ENCODE measurements around the gene MCF2L. TPM values are rescaled to one million over a fixed set of nuclear protein-coding genes. Genes with fewer than 3 reads are reported as not detected.

Gene MCF2L
- total RNA-seq, 2 experiments from 2014 or later: 2.8 to 16.4 TPM

GRCh38 chr13:112984501-112984900, 15.5 kb downstream of the MCF2L start:
- Histone ChIP-seq H3K36me3 (ENCODE audit: insufficient read depth, low read length) (no peaks in the 10 kb centered on the region), H2AFZ (ENCODE audit: low read length) (no peak overlapping the region), H4K20me1 (ENCODE audit: insufficient read depth, low read length) (no peaks in the 10 kb centered on the region), H3K79me2 (ENCODE audit: insufficient read depth, low read depth, low read length) (no peaks in the 10 kb centered on the region), H3K9me3 (ENCODE audit: low read length) (no peaks in the 10 kb centered on the region), H3K27ac (ENCODE audit: low read depth, low read length, poor library complexity, severe bottlenecking) (no peak overlapping the region), H3K4me3 (ENCODE audit: low read depth, low read length, poor library complexity, severe bottlenecking) (no peak overlapping the region), H3K9me2 (ENCODE audit: insufficient read depth, low read length) (no peaks in the 10 kb centered on the region), H3K4me1 (ENCODE audit: insufficient read depth, low read length, poor library complexity, severe bottlenecking) (no peaks in the 10 kb centered on the region), H3K4me2 (ENCODE audit: low read length) (no peak overlapping the region)
- CTCF ChIA-PET (ENCODE audit: unreplicated experiment): no interaction called here
- BruUV-seq (replicated peaks): no TSS peak
- no peak for TF ChIP-seq CTCF (conservative IDR thresholded peaks at IDR 0.05; ENCODE audit: low read length)
- TF ChIP-seq EZH2phosphoT487 (IDR thresholded peaks at IDR 0.05; ENCODE audit: borderline replicate concordance, low read depth, low read length): no peak
- intact Hi-C loops (cut with micrococcal nuclease; ENCODE audit: unreplicated experiment): no loop called here
- POLR2A ChIA-PET: interaction anchor here (1.0 kb wide), 1 partner anchor 10 kb away, joined by 3 read pairs; no protein-coding TSS in a partner anchor
- no peak for DNase-seq (ENCODE audit: low spot score)

- Histone ChIP-seq H3K9me3 (ENCODE audit: low read length) (no peaks in the 10 kb centered on the region), H4K20me1 (ENCODE audit: insufficient read depth, low read length) (no peaks in the 10 kb centered on the region), H3K4me2 (ENCODE audit: low read length) (no peak overlapping the region), H3K9me2 (ENCODE audit: insufficient read depth, low read length) (no peaks in the 10 kb centered on the region), H3K79me2 (ENCODE audit: insufficient read depth, low read depth, low read length) (no peaks in the 10 kb centered on the region), H3K36me3 (ENCODE audit: insufficient read depth, low read length) (no peaks in the 10 kb centered on the region), H2AFZ (ENCODE audit: low read length) (no peak overlapping the region), H3K4me3 (ENCODE audit: low read depth, low read length, poor library complexity, severe bottlenecking) (no peak overlapping the region), H3K4me1 (ENCODE audit: insufficient read depth, low read length, poor library complexity, severe bottlenecking) (no peaks in the 10 kb centered on the region), H3K27ac (ENCODE audit: low read depth, low read length, poor library complexity, severe bottlenecking) (no peak overlapping the region)
- TF ChIP-seq EZH2phosphoT487 (IDR thresholded peaks at IDR 0.05; ENCODE audit: borderline replicate concordance, low read depth, low read length) (no peak), CTCF (conservative IDR thresholded peaks at IDR 0.05; ENCODE audit: low read length) (no peak)
- no peak for DNase-seq (ENCODE audit: low spot score)
- intact Hi-C loops (cut with micrococcal nuclease; ENCODE audit: unreplicated experiment): no loop called here
- ChIA-PET POLR2A (interaction anchor here (1.0 kb wide), 1 partner anchor 9 kb away, joined by 3 read pairs; no protein-coding TSS in a partner anchor), CTCF (ENCODE audit: unreplicated experiment) (interaction anchor here (0.6 kb wide), 1 partner anchor 17 kb away, joined by 13 read pairs; no protein-coding TSS in a partner anchor)
- BruUV-seq (replicated peaks): no TSS peak
Observed at GRCh38 chr13:112984954-112985802, 16.2 kb downstream of the MCF2L start.

Measured in OCI-LY7 (cell line).